Gastrocnemius medialis (tissue), 4 donors: ENCODE results near the gene DYNC2H1.

Experiments
- POLR2A ChIP-seq, 2 donors: fragments of 450-650 bp; IDR thresholded peaks; one replicate each; pipeline ENCODE4 v1.6.1; 2017; ENCODE audit warnings: antibody characterized with exemption in 2 of 2, mild to moderate bottlenecking in 2 of 2, moderate library complexity in 2 of 2
- TF ChIP-seq, protein P1 (sequence below), 5 experiments: fragments of 450-650 bp in 3 of 5; fragments of 200-600 bp in 2 of 5; sonication (generic) in 2 of 5; IDR thresholded peaks in 4 of 5; conservative IDR thresholded peaks in 1 of 5; 1 replicate in 4 of 5; 2 replicates in 1 of 5; pipeline ENCODE4 v1.5.1; 2016 to 2019; ENCODE audit warnings: antibody characterized with exemption in 5 of 5, mild to moderate bottlenecking in 3 of 5, moderate library complexity in 3 of 5

DNA sequence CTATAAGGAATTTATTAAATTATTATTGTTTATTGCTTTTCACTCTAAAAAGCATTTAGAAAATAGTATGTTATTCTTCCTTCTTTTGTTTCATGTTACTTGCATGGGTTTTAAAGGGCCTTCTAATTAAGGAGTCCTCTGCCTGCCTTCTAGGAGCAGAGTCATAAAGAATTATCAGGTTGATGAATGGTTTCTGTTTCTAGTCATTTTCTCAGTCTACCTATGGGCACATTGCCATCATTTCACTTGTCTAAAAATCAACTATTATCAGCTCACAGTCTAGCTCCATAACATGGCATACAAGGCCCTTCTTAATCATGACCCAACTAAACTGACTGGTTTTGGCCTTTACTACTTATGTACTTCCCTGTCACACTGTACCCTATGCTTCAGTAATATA lies 16.2 kb downstream of the DYNC2H1 start:
- TF ChIP-seq, protein P1, sequence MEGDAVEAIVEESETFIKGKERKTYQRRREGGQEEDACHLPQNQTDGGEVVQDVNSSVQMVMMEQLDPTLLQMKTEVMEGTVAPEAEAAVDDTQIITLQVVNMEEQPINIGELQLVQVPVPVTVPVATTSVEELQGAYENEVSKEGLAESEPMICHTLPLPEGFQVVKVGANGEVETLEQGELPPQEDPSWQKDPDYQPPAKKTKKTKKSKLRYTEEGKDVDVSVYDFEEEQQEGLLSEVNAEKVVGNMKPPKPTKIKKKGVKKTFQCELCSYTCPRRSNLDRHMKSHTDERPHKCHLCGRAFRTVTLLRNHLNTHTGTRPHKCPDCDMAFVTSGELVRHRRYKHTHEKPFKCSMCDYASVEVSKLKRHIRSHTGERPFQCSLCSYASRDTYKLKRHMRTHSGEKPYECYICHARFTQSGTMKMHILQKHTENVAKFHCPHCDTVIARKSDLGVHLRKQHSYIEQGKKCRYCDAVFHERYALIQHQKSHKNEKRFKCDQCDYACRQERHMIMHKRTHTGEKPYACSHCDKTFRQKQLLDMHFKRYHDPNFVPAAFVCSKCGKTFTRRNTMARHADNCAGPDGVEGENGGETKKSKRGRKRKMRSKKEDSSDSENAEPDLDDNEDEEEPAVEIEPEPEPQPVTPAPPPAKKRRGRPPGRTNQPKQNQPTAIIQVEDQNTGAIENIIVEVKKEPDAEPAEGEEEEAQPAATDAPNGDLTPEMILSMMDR (IDR thresholded peaks at IDR 0.05 in 4 of 5, conservative IDR thresholded peaks at IDR 0.05 in 1 of 5) = no peak
- no peak for TF ChIP-seq POLR2A (IDR thresholded peaks at IDR 0.05)
